ENCODE measurements around the gene TC2N. TPM values are rescaled to one million over a fixed set of nuclear protein-coding genes. Genes with fewer than 3 reads are reported as not detected.

The TC2N gene
- total RNA-seq, 1 donor from 2014 or later = 1.2 TPM

- FAIRE-seq = no peak
- H2AFZ ChIP-seq (ENCODE audit: low read depth, low read length) = no peak overlapping the region
These were observed 34.3 kb upstream of the TC2N start for GRCh38 chr14:91901449-91902226.

GRCh38 chr14:91899806-91900205 is 32.5 kb upstream of the TC2N start:
- no peak overlapping the region for H3K4me2 ChIP-seq (ENCODE audit: low read length)
- FAIRE-seq (no peak), DNase-seq (ENCODE audit: low read depth) (no peak)
- TF ChIP-seq EZH2 (IDR thresholded peaks at IDR 0.05; ENCODE audit: insufficient read depth, low read length) (no peak), CTCF (IDR thresholded peaks at IDR 0.05; ENCODE audit: insufficient read depth, low read depth, low read length) (no peak)
- no peak overlapping the region for H3K9ac ChIP-seq (ENCODE audit: low read length)
- H3K4me1 ChIP-seq (ENCODE audit: insufficient read depth, low read length) = no peaks in the 10 kb centered on the region
- H3K4me3 Mint-ChIP-seq (ENCODE audit: unreplicated experiment) = no peak overlapping the region
- H3K36me3 Mint-ChIP-seq (ENCODE audit: low read depth, unreplicated experiment) = peaks cover 2% of the 10 kb centered on the region
- no peak overlapping the region for H3K27ac Mint-ChIP-seq (ENCODE audit: unreplicated experiment)
- peaks cover 3% of the 10 kb centered on the region for H3K27me3 ChIP-seq (ENCODE audit: insufficient read depth, low read length)
- peaks cover 4% of the 10 kb centered on the region for H3K9me3 Mint-ChIP-seq (ENCODE audit: unreplicated experiment)
- peaks cover 25% of the 10 kb centered on the region for H3K27me3 Mint-ChIP-seq (ENCODE audit: low read depth, unreplicated experiment)
- no peaks in the 10 kb centered on the region for H4K20me1 ChIP-seq (ENCODE audit: insufficient read depth, low read length)
- H3K9me3 ChIP-seq (ENCODE audit: insufficient read depth, low read depth, low read length) = no peaks in the 10 kb centered on the region
- H3K4me1 Mint-ChIP-seq (ENCODE audit: low read depth, unreplicated experiment) = peaks cover 5% of the 10 kb centered on the region
- H2AFZ ChIP-seq (ENCODE audit: low read depth, low read length) = no peak overlapping the region
- no peaks in the 10 kb centered on the region for H3K79me2 ChIP-seq (ENCODE audit: insufficient read depth, low read length)
- H3K36me3 ChIP-seq (ENCODE audit: insufficient read depth, low read length) = no peaks in the 10 kb centered on the region
- H3K27ac ChIP-seq (ENCODE audit: low read depth, low read length) = no peak overlapping the region
- no peak overlapping the region for H3K4me3 ChIP-seq (ENCODE audit: insufficient read depth, low read depth, low read length)

More at GRCh38 chr14:91901449-91902226, 34.3 kb upstream of the TC2N start:
- H3K9me3 Mint-ChIP-seq (ENCODE audit: unreplicated experiment) = peaks cover 4% of the 10 kb centered on the region
- H3K36me3 Mint-ChIP-seq (ENCODE audit: low read depth, unreplicated experiment) = peaks cover 2% of the 10 kb centered on the region
- Histone ChIP-seq H3K36me3 (ENCODE audit: insufficient read depth, low read length) (no peaks in the 10 kb centered on the region), H3K27ac (ENCODE audit: low read depth, low read length) (no peak overlapping the region), H3K9ac (ENCODE audit: low read length) (no peak overlapping the region), H3K4me2 (ENCODE audit: low read length) (no peak overlapping the region), H3K4me3 (ENCODE audit: insufficient read depth, low read depth, low read length) (no peak overlapping the region), H3K9me3 (ENCODE audit: insufficient read depth, low read depth, low read length) (no peaks in the 10 kb centered on the region), H4K20me1 (ENCODE audit: insufficient read depth, low read length) (no peaks in the 10 kb centered on the region), H3K79me2 (ENCODE audit: insufficient read depth, low read length) (no peaks in the 10 kb centered on the region), H3K27me3 (ENCODE audit: insufficient read depth, low read length) (peaks cover 3% of the 10 kb centered on the region), H3K4me1 (ENCODE audit: insufficient read depth, low read length) (no peaks in the 10 kb centered on the region)
- TF ChIP-seq CTCF (IDR thresholded peaks at IDR 0.05; ENCODE audit: insufficient read depth, low read depth, low read length) (no peak), EZH2 (IDR thresholded peaks at IDR 0.05; ENCODE audit: insufficient read depth, low read length) (no peak)
- DNase-seq (ENCODE audit: low read depth) = no peak
- H3K27ac Mint-ChIP-seq (ENCODE audit: unreplicated experiment) = no peak overlapping the region
- H3K27me3 Mint-ChIP-seq (ENCODE audit: low read depth, unreplicated experiment) = peaks cover 22% of the 10 kb centered on the region
- H3K4me1 Mint-ChIP-seq (ENCODE audit: low read depth, unreplicated experiment) = peaks cover 5% of the 10 kb centered on the region
- H3K4me3 Mint-ChIP-seq (ENCODE audit: unreplicated experiment) = no peak overlapping the region

GRCh38 chr14:91899213-91899612 is 31.9 kb upstream of the TC2N start:
- no peak overlapping the region for H3K4me3 Mint-ChIP-seq (ENCODE audit: unreplicated experiment)
- Histone ChIP-seq H3K79me2 (ENCODE audit: insufficient read depth, low read length) (no peaks in the 10 kb centered on the region), H2AFZ (ENCODE audit: low read depth, low read length) (no peak overlapping the region), H3K27me3 (ENCODE audit: insufficient read depth, low read length) (peaks cover 3% of the 10 kb centered on the region), H4K20me1 (ENCODE audit: insufficient read depth, low read length) (no peaks in the 10 kb centered on the region), H3K36me3 (ENCODE audit: insufficient read depth, low read length) (no peaks in the 10 kb centered on the region), H3K9ac (ENCODE audit: low read length) (no peak overlapping the region), H3K27ac (ENCODE audit: low read depth, low read length) (no peak overlapping the region), H3K9me3 (ENCODE audit: insufficient read depth, low read depth, low read length) (no peaks in the 10 kb centered on the region), H3K4me1 (ENCODE audit: insufficient read depth, low read length) (no peaks in the 10 kb centered on the region), H3K4me3 (ENCODE audit: insufficient read depth, low read depth, low read length) (no peak overlapping the region), H3K4me2 (ENCODE audit: low read length) (no peak overlapping the region)
- TF ChIP-seq CTCF (IDR thresholded peaks at IDR 0.05; ENCODE audit: insufficient read depth, low read depth, low read length) (no peak), EZH2 (IDR thresholded peaks at IDR 0.05; ENCODE audit: insufficient read depth, low read length) (no peak)
- DNase-seq (ENCODE audit: low read depth) (no peak), FAIRE-seq (no peak)
- H3K9me3 Mint-ChIP-seq (ENCODE audit: unreplicated experiment) = peaks cover 4% of the 10 kb centered on the region
- no peak overlapping the region for H3K27ac Mint-ChIP-seq (ENCODE audit: unreplicated experiment)
- peaks cover 24% of the 10 kb centered on the region for H3K27me3 Mint-ChIP-seq (ENCODE audit: low read depth, unreplicated experiment)
- peaks cover 5% of the 10 kb centered on the region for H3K4me1 Mint-ChIP-seq (ENCODE audit: low read depth, unreplicated experiment)
- peaks cover 2% of the 10 kb centered on the region for H3K36me3 Mint-ChIP-seq (ENCODE audit: low read depth, unreplicated experiment)

All from astrocyte (in vitro differentiated cells and primary cell).